Mesodermal cell (in vitro differentiated cells): ENCODE results near the gene NYAP2.

Source experiments
- H3K27ac ChIP-seq: 2 replicates; pipeline ENCODE4 v1.7.0; 2013; ENCODE audit warnings: mild to moderate bottlenecking, low read depth, low read length, moderate library complexity; ENCODE audit not compliant: severe bottlenecking
- H3K36me3 ChIP-seq: 2 replicates; pipeline ENCODE4 v1.7.1; 2013; ENCODE audit warnings: mild to moderate bottlenecking, low read length, moderate library complexity; ENCODE audit not compliant: control insufficient read depth, insufficient read depth
- H3K4me1 ChIP-seq: one replicate; pipeline ENCODE4 v1.7.1; 2013; ENCODE audit warnings: mild to moderate bottlenecking, low read length; ENCODE audit not compliant: insufficient read depth, control insufficient read depth, poor library complexity, severe bottlenecking
- H3K4me3 ChIP-seq: 2 replicates; pipeline ENCODE4 v1.7.0; 2013; ENCODE audit warnings: low read length, control low read depth, mild to moderate bottlenecking; ENCODE audit not compliant: insufficient read depth, poor library complexity, severe bottlenecking; ENCODE audit errors: extremely low read depth
- H3K9me3 ChIP-seq: 2 replicates; pipeline ENCODE4 v1.7.1; 2013; ENCODE audit warnings: mild to moderate bottlenecking, low read length, moderate library complexity; ENCODE audit not compliant: control insufficient read depth
- WGBS, 2 experiments: methylation state at CpG; one replicate each; pipeline ENCODE4 v1.1.5; 2013; ENCODE audit warnings: missing lambda C conversion rate in 2 of 2; ENCODE audit not compliant: insufficient coverage in 2 of 2; 5-methylcytosine and 5-hydroxymethylcytosine counted together

NYAP2 gene

DNA sequence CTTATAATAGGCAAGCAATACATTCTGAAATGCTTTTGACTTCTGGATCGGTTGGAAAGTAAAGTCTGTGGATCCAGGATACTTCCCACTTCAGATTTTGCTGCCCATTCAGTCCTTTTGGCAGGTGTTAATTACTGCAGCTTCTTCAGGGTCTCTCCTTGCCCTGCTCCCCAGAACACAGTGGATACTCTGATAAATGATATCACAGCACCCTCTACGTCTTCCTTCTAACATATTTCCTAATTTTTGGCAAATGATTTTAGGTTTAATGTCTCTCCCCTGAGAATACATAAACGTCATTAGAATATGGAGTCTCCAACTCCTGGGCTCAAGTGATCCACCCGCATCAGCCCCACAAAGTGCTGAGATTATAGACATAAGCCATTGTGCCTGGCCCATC, 249.8 kb downstream of the NYAP2 start:
- no peak overlapping the region for H3K27ac ChIP-seq
- WGBS, 2 experiments, result 83 to 100% methylated on average over 2 to 3 of the region's 4 CpGs
- H3K4me3 ChIP-seq, result no peak overlapping the region

DNA sequence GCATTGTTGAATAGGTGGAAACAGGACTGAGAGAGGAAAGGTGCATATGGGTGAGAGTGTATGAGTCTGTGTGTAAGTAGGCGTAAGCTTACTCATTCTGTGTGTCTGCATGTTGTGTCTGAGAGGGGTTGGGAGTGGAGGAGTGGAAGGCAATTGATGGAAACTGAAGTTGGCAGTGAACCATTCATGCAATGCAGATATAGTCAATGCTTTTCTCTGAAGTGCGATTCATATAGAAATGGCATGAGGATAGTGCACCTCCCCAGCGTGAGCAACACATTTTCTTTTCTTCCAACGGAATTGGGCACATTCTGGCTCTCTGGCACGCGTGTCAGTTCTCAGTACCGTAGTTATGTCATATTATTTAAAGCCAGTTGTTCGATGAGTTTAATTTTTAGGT, 250.5 kb downstream of the NYAP2 start:
- no peaks in the 10 kb centered on the region for H3K9me3 ChIP-seq
- 92% methylated on average over 3 to 8 of the region's 8 CpGs for WGBS, 2 experiments
- no peak overlapping the region for H3K27ac ChIP-seq
- H3K36me3 ChIP-seq, result no peaks in the 10 kb centered on the region
- no peaks in the 10 kb centered on the region for H3K4me1 ChIP-seq
- H3K4me3 ChIP-seq, result no peak overlapping the region

More for the DNA sequence above, 249.8 kb downstream of the NYAP2 start:
- H3K36me3 ChIP-seq, result no peaks in the 10 kb centered on the region
- H3K4me1 ChIP-seq, result no peaks in the 10 kb centered on the region
- no peaks in the 10 kb centered on the region for H3K9me3 ChIP-seq

DNA sequence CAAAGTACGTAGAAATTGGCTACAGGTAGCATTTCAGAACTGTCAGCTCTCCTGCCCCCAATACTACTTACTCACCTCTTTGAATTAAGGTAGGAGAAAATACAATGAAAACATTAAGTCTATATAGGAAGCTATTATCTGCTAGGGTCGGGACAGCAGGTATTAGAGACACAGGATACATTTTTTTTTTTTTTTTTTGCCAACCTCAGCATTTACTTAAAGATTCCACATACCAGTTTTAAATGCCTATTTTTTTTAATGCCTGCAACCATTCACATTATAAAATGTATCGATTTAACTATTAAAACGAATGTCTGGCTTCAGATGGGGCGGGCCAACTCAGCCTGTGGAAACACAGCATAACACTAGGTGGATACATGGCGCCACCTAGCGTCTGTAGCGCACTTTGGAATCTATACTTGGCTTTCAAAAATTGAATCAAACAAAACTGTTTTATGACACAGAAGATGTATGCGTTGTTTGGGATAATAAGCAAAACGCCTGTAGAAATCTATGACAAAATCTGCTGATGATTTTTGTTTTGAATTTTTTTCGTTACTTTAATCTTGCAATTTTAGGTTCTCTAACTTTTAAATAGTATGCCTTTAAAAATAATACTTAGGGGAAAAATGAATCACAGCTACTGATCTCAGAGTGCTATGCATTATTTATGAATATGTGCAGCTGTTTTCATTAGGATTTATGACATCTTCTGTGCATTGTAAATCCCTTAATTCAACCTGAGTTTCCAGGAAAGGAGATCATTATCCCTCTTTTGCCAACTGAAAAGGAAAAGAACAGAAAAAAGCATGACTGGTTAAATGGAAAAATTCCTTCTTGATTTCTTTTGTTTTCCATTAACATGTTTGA, 261.0 kb downstream of the NYAP2 start:
- H3K4me1 ChIP-seq, result no peaks in the 10 kb centered on the region
- WGBS, 2 experiments, result 15% methylated on average over 5 of the region's 11 CpGs; no CpG with 5 or more reads in 1 of the 2 experiments
- no peaks in the 10 kb centered on the region for H3K9me3 ChIP-seq
- no peak overlapping the region for H3K4me3 ChIP-seq
- H3K36me3 ChIP-seq, result no peaks in the 10 kb centered on the region
- no peak overlapping the region for H3K27ac ChIP-seq

DNA sequence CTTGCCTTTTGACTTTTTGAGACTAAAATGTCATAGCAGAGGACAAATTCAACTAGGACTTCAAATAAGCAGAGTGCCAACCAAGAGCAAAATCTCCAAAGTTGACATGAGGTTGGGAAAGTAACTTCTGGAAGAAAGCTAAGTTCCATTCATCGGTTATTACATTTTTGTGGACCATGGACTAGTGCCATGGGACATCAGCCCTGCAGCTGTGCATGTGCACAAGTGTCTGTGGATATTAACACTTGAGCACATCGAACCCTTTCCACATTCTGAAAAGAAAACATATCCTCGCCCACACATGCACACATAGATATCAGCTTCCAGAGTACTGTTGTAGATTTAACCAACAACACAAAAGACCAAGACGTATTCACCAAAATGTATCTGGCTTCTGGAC, 262.6 kb downstream of the NYAP2 start:
- no peaks in the 10 kb centered on the region for H3K9me3 ChIP-seq
- H3K4me1 ChIP-seq, result no peaks in the 10 kb centered on the region
- H3K27ac ChIP-seq, result no peak overlapping the region
- H3K4me3 ChIP-seq, result no peak overlapping the region
- H3K36me3 ChIP-seq, result no peaks in the 10 kb centered on the region
- WGBS, 2 experiments, result 97 to 100% methylated on average over 1 to 3 of the region's 4 CpGs

DNA sequence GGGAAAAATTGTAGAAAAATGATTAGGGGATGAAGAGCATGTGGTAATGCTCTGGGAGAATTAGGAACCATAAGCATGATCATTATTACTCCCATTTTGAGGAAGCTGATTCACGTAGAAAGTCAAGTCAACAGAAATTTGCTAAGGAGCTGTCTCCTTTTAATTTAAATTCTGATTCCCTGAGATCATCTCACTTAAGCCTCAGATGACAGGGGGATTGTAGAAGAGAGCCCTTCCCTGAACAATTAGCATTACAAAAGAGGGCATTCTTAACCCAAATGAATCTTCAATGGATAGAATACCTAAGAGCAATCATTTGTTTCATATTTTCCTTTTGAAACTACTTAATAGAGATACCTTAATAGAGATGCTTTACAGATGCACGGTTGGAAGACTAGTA, 267.9 kb downstream of the NYAP2 start:
- Histone ChIP-seq H3K4me3 (no peak overlapping the region), H3K27ac (no peak overlapping the region), H3K36me3 (no peaks in the 10 kb centered on the region), H3K9me3 (no peaks in the 10 kb centered on the region), H3K4me1 (peaks cover 4% of the 10 kb centered on the region)
- WGBS, 2 experiments, result 0% methylated on average over 1 of the region's 2 CpGs; no CpG with 5 or more reads in 1 of the 2 experiments

DNA sequence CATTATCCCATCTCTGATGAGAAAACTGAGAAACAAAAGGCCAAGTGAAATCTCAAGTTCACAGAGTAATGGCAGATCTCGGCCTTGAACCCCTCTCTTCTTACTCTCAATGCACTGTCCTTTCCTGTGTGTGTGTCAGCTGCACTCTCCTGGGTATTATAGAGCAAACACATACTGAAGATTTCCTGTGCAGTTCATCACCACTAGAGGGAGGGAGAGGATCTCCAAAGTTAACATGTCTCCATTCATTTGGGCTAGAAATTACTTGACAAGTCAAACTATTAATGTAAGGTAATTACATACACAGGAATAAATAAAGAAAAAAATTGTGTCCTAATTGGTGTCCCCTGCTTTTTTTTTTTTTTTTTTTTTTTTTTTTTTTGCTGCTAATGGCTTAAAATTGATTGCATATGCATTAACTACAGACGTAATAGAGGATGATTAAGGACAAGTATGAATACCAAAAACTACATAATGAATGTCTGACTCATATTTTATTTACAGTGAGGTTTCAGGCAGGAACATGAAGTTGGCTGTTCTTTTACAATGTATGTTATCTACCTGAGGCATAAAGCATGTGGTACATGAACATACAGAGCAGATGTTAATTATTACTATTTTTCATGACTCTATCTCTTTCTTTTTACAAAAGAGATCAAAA, 269.2 kb downstream of the NYAP2 start:
- peaks cover 4% of the 10 kb centered on the region for H3K4me1 ChIP-seq
- H3K9me3 ChIP-seq, result no peaks in the 10 kb centered on the region
- H3K4me3 ChIP-seq, result no peak overlapping the region
- H3K27ac ChIP-seq, result no peak overlapping the region
- 63% methylated on average over 1 of the region's 2 CpGs; no CpG with 5 or more reads in 1 of the 2 experiments for WGBS, 2 experiments
- no peaks in the 10 kb centered on the region for H3K36me3 ChIP-seq

DNA sequence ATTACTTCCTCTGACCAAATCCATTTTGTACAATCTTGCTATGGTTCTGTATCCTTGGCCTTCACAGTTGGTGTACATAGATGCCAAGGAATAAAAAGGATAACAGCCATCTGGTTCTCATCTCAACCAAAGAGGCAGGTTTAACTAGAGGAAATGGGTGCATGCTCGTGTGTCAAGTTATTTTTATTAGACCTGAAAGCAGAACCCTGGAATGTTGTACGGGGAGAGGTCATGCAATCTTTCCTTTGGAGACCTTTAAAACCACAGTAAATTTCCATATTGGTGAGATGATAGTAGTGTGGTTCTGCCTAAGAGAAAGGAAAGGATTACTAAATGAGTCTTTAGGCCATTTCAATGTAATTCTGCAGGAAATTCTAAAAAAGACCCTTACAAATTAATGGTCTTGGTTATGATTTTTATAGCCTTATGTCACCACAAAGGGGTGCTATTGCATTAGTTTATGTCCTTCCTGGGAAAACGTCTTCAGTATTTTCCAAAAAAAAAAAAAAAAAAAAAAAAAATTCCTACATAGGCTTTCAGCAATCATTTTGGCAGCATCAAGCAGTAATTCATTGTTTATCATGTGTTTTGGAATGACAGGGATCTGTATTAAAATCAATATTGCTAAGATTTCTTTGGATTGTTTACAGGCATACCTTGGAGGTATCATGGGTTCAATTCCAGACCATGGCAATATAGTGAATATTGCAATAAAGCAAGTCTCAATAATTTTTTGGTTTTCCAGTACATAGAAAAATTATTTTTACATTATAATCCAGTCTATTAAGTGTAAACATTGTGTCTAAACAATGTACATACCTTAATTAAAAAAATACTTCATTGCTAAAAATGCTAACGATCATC, 270.8 kb downstream of the NYAP2 start:
- Histone ChIP-seq H3K27ac (no peak overlapping the region), H3K4me1 (peaks cover 4% of the 10 kb centered on the region), H3K4me3 (no peak overlapping the region), H3K36me3 (no peaks in the 10 kb centered on the region), H3K9me3 (no peaks in the 10 kb centered on the region)
- 57 to 83% methylated on average over 1 of the region's 4 CpGs for WGBS, 2 experiments

DNA sequence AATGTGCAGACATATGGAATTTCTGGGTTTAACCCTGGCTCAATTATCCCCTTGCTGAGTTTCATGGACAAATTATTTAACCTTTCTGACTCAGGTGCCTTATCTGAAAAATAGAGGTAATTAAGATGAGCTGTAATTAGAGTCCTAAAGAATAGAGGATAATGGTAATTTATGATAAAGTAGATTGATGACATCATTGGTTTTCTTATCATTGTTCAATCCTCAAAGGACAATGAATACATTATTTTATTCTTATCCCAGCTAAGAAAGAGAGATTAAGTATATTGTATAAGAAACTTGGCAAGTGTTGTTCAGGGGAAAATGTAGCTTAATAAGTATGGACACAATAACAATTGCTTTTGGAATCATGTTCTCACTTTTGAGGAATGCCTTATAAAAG, 279.3 kb downstream of the NYAP2 start:
- Histone ChIP-seq H3K36me3 (no peaks in the 10 kb centered on the region), H3K9me3 (no peaks in the 10 kb centered on the region), H3K27ac (no peak overlapping the region), H3K4me1 (no peaks in the 10 kb centered on the region), H3K4me3 (no peak overlapping the region)

DNA sequence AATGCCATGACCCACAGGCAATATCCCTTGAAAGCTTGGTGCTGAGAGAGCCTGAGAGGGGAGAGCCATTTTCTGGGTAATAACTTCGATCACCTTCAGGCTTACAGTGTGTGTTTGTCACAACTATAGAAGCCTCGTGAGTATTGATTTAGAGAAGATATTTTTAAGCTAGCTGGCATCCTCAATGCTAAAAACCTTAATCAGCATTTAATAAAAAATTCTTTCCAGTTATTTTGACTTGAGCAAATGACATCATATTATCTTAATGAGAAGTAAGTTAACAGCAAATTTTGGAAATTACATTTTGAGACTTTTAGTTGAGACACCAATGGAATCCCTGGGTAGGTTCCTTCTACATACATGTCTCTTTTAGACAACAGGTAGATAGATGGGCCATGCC, 283.7 kb downstream of the NYAP2 start:
- H3K27ac ChIP-seq, result no peak overlapping the region
- no peaks in the 10 kb centered on the region for H3K9me3 ChIP-seq
- no peak overlapping the region for H3K4me3 ChIP-seq
- H3K36me3 ChIP-seq, result no peaks in the 10 kb centered on the region
- no CpG with 5 or more reads among the region's 2 CpGs for WGBS, 2 experiments
- no peaks in the 10 kb centered on the region for H3K4me1 ChIP-seq

DNA sequence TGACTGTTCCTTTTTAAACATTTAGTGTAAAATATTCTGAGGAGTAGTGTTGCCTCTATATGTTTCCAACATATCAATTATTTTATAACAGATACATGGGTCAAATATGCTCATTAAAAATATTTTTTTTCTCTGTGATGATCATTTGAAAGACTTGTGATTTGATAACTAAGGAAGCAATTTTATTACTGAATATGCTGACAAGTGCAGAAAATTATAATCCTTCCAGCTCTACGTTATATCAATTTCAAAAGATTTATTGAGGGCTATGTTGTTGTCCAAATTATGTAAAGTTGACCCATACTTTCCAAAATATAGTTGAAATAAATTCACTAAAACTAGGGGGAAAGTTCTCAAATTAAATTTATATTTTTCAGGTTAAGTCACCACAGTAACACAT, 290.6 kb downstream of the NYAP2 start:
- Histone ChIP-seq H3K9me3 (no peaks in the 10 kb centered on the region), H3K36me3 (no peaks in the 10 kb centered on the region), H3K27ac (no peak overlapping the region), H3K4me1 (no peaks in the 10 kb centered on the region), H3K4me3 (no peak overlapping the region)
- no CpG with 5 or more reads among the region's 1 CpG for WGBS, 2 experiments
